Gastrocnemius medialis (tissue), 4 donors: Measurements from ENCODE around the gene MAML2. TPM values are rescaled to one million over a fixed set of nuclear protein-coding genes. Genes with fewer than 3 reads are reported as not detected.

ENCODE experiments used
- ATAC-seq, 2 donors: fragments of 150-250 bp; one replicate each; pipeline ENCODE4 v1.9.1; 2016
- DNase-seq, 2 donors: peaks; one replicate each; pipeline ENCODE4 v3.0.0-alpha.2; 2019
- H3K27ac ChIP-seq, 4 donors: fragments of 200-600 bp; sonication (generic); 1 replicate in 1 of 4; 2 replicates in 3 of 4; pipeline ENCODE4 v1.5.1; 2016 to 2018; ENCODE audit warnings: mild to moderate bottlenecking in 2 of 4, moderate library complexity in 1 of 4
- H3K27me3 ChIP-seq, 3 donors: fragments of 200-600 bp; sonication (generic) in 2 of 3; 1 replicate in 1 of 3; 2 replicates in 2 of 3; pipeline versions ENCODE4 v1.5.1 to v1.6.0; 2016 to 2019; ENCODE audit warnings: mild to moderate bottlenecking in 1 of 3, moderate library complexity in 1 of 3
- H3K36me3 ChIP-seq, 2 donors: fragments of 200-600 bp; sonication (generic) in 1 of 2; one replicate each; pipeline ENCODE4 v1.5.1; 2017 to 2018
- H3K4me1 ChIP-seq, 2 donors: fragments of 200-600 bp; sonication (generic) in 1 of 2; one replicate each; pipeline ENCODE4 v1.5.1; 2016 to 2017; ENCODE audit warnings: mild to moderate bottlenecking in 2 of 2
- H3K4me3 ChIP-seq, 4 donors: fragments of 200-600 bp; sonication (generic) in 3 of 4; 1 replicate in 1 of 4; 2 replicates in 3 of 4; pipeline ENCODE4 v1.5.1; 2016 to 2019; ENCODE audit warnings: mild to moderate bottlenecking in 2 of 4
- H3K9me3 ChIP-seq, 3 donors: fragments of 200-600 bp; sonication (generic) in 2 of 3; 1 replicate in 1 of 3; 2 replicates in 2 of 3; pipeline ENCODE4 v1.5.1; 2016 to 2019
- CTCF ChIP-seq, 5 experiments: fragments of 450-650 bp in 3 of 5; fragments of 200-600 bp in 2 of 5; sonication (generic) in 2 of 5; IDR thresholded peaks in 4 of 5; conservative IDR thresholded peaks in 1 of 5; 1 replicate in 4 of 5; 2 replicates in 1 of 5; pipeline ENCODE4 v1.5.1; 2016 to 2019; ENCODE audit warnings: antibody characterized with exemption in 5 of 5, mild to moderate bottlenecking in 3 of 5, moderate library complexity in 3 of 5
- POLR2A ChIP-seq, 2 donors: fragments of 450-650 bp; IDR thresholded peaks; one replicate each; pipeline ENCODE4 v1.6.1; 2017; ENCODE audit warnings: antibody characterized with exemption in 2 of 2, mild to moderate bottlenecking in 2 of 2, moderate library complexity in 2 of 2
- in situ Hi-C, 4 donors: fragments of 200-750 bp; cut with MboI; loops; one replicate each; pipeline versions ENCODE4 v1.15.0 to v1.8.0; 2017; ENCODE audit warnings: low sequenced_read_pairs in 4 of 4
- intact Hi-C: fragments of 100-400 bp; cut with DNase I; formaldehyde crosslinking; loops from one replicate; pipeline ENCODE4 v1.15.1; 2023; ENCODE audit warnings: low total_unique reads
- total RNA-seq, 4 donors: library from RNA; depleted of rRNA; stranded (reverse); fragments of >200 nt; gene quantifications; one replicate each; pipeline versions ENCODE4 v1.1.0 to v1.2.3, GENCODE V29; 2016

The MAML2 gene
- total RNA-seq, 4 donors from 2014 or later = 4.1 to 6.3 (median 4.8) TPM

GRCh38 chr11:96075532-96075959, 267.4 kb downstream of the MAML2 start:
- no peaks in the 10 kb centered on the region for H3K27me3 ChIP-seq
- ATAC-seq (no peak), DNase-seq (no peak)
- in situ Hi-C loops = no loop called here
- peaks cover 0 to 3% of the 10 kb centered on the region in 2 donors for H3K4me1 ChIP-seq
- H3K36me3 ChIP-seq = no peaks in the 10 kb centered on the region
- no peak for TF ChIP-seq POLR2A (IDR thresholded peaks at IDR 0.05)
- no peak overlapping the region for H3K4me3 ChIP-seq
- intact Hi-C loops = no loop called here
- peak overlapping the region in 1 of 4 donors; percentile 11 for H3K27ac ChIP-seq
- no peaks in the 10 kb centered on the region for H3K9me3 ChIP-seq

- Histone ChIP-seq H3K27me3 (no peaks in the 10 kb centered on the region), H3K27ac (peak overlapping the region in 1 of 4 donors; percentile 11), H3K36me3 (no peaks in the 10 kb centered on the region), H3K4me1 (peaks cover 0 to 3% of the 10 kb centered on the region in 2 donors), H3K4me3 (no peak overlapping the region), H3K9me3 (no peaks in the 10 kb centered on the region)
- ATAC-seq (no peak), DNase-seq (no peak)
- intact Hi-C loops = no loop called here
- no peak for TF ChIP-seq POLR2A (IDR thresholded peaks at IDR 0.05)
- no peak for TF ChIP-seq CTCF (IDR thresholded peaks at IDR 0.05 in 4 of 5, conservative IDR thresholded peaks at IDR 0.05 in 1 of 5)
- in situ Hi-C loops = loop anchor here in 1 of 4 donors (25.0 kb wide), 1 partner anchor 263 kb away; the partner anchor contains the start of gene MAML2
Measured at GRCh38 chr11:96074551-96075310, 268.3 kb downstream of the MAML2 start.

GRCh38 chr11:96073536-96073935, 269.5 kb downstream of the MAML2 start:
- TF ChIP-seq CTCF (IDR thresholded peaks at IDR 0.05 in 4 of 5, conservative IDR thresholded peaks at IDR 0.05 in 1 of 5) = no peak
- TF ChIP-seq POLR2A (IDR thresholded peaks at IDR 0.05) = no peak
- no peaks in the 10 kb centered on the region for H3K36me3 ChIP-seq
- no peaks in the 10 kb centered on the region for H3K27me3 ChIP-seq
- in situ Hi-C loops (loop anchor here in 1 of 4 donors (25.0 kb wide), 1 partner anchor 264 kb away; the partner anchor contains the start of gene MAML2), intact Hi-C loops (no loop called here)
- peaks cover 0 to 3% of the 10 kb centered on the region in 2 donors for H3K4me1 ChIP-seq
- DNase-seq (no peak), ATAC-seq (no peak)
- no peak overlapping the region for H3K4me3 ChIP-seq
- no peak overlapping the region for H3K27ac ChIP-seq
- H3K9me3 ChIP-seq = no peaks in the 10 kb centered on the region

GRCh38 chr11:96072592-96072991, 270.4 kb downstream of the MAML2 start:
- DNase-seq = no peak
- in situ Hi-C loops = loop anchor here in 1 of 4 donors (25.0 kb wide), 1 partner anchor 265 kb away; the partner anchor contains the start of gene MAML2
- TF ChIP-seq POLR2A (IDR thresholded peaks at IDR 0.05) = no peak
- TF ChIP-seq CTCF (IDR thresholded peaks at IDR 0.05 in 4 of 5, conservative IDR thresholded peaks at IDR 0.05 in 1 of 5) = no peak

GRCh38 chr11:96070453-96070852, 272.5 kb downstream of the MAML2 start:
- no peaks in the 10 kb centered on the region for H3K9me3 ChIP-seq
- H3K36me3 ChIP-seq = no peaks in the 10 kb centered on the region
- no peaks in the 10 kb centered on the region for H3K27me3 ChIP-seq
- ATAC-seq (no peak), DNase-seq (no peak)
- in situ Hi-C loops = loop anchor here in 1 of 4 donors (25.0 kb wide), 1 partner anchor 267 kb away; the partner anchor contains the start of gene MAML2
- H3K4me3 ChIP-seq = no peak overlapping the region
- no peak for TF ChIP-seq CTCF (IDR thresholded peaks at IDR 0.05 in 4 of 5, conservative IDR thresholded peaks at IDR 0.05 in 1 of 5)
- no peak for TF ChIP-seq POLR2A (IDR thresholded peaks at IDR 0.05)
- intact Hi-C loops = no loop called here
- no peaks in the 10 kb centered on the region for H3K4me1 ChIP-seq
- H3K27ac ChIP-seq = no peak overlapping the region

More at GRCh38 chr11:96072592-96072991, 270.4 kb downstream of the MAML2 start:
- Histone ChIP-seq H3K4me3 (no peak overlapping the region), H3K4me1 (peaks cover 0 to 3% of the 10 kb centered on the region in 2 donors), H3K9me3 (no peaks in the 10 kb centered on the region), H3K27me3 (no peaks in the 10 kb centered on the region), H3K27ac (no peak overlapping the region), H3K36me3 (no peaks in the 10 kb centered on the region)
- ATAC-seq = no peak
- intact Hi-C loops = no loop called here
